GM12873 (cell line): ENCODE results near the gene USP10.

Experiments
- TF ChIP-seq, protein P1 (sequence below): IDR thresholded peaks from 2 replicates; pipeline ENCODE4 v1.5.1; 2012; ENCODE audit warnings: low read depth, mild to moderate bottlenecking, moderate library complexity, low read length, control low read depth; ENCODE audit not compliant: insufficient read depth; ENCODE audit errors: missing control alignments

Gene USP10

DNA sequence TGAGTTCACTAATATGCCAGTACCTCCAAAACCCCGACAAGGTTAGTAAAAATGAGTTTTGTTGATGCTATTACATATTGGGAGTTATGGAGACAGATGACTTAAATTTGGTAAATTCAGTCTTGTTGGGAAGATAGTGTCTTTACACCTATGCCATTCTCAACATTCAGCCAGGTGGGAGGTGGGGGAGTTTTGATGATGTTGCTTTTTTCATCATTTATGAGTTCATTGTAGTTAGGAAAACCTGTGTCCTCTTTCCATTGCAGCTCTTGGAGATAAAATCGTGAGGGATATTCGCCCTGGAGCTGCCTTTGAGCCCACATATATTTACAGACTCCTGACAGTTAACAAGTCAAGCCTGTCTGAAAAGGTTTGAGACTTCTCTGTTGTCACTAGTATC, 60.1 kb downstream of the USP10 start:
- TF ChIP-seq, protein P1, sequence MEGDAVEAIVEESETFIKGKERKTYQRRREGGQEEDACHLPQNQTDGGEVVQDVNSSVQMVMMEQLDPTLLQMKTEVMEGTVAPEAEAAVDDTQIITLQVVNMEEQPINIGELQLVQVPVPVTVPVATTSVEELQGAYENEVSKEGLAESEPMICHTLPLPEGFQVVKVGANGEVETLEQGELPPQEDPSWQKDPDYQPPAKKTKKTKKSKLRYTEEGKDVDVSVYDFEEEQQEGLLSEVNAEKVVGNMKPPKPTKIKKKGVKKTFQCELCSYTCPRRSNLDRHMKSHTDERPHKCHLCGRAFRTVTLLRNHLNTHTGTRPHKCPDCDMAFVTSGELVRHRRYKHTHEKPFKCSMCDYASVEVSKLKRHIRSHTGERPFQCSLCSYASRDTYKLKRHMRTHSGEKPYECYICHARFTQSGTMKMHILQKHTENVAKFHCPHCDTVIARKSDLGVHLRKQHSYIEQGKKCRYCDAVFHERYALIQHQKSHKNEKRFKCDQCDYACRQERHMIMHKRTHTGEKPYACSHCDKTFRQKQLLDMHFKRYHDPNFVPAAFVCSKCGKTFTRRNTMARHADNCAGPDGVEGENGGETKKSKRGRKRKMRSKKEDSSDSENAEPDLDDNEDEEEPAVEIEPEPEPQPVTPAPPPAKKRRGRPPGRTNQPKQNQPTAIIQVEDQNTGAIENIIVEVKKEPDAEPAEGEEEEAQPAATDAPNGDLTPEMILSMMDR = no peak

DNA sequence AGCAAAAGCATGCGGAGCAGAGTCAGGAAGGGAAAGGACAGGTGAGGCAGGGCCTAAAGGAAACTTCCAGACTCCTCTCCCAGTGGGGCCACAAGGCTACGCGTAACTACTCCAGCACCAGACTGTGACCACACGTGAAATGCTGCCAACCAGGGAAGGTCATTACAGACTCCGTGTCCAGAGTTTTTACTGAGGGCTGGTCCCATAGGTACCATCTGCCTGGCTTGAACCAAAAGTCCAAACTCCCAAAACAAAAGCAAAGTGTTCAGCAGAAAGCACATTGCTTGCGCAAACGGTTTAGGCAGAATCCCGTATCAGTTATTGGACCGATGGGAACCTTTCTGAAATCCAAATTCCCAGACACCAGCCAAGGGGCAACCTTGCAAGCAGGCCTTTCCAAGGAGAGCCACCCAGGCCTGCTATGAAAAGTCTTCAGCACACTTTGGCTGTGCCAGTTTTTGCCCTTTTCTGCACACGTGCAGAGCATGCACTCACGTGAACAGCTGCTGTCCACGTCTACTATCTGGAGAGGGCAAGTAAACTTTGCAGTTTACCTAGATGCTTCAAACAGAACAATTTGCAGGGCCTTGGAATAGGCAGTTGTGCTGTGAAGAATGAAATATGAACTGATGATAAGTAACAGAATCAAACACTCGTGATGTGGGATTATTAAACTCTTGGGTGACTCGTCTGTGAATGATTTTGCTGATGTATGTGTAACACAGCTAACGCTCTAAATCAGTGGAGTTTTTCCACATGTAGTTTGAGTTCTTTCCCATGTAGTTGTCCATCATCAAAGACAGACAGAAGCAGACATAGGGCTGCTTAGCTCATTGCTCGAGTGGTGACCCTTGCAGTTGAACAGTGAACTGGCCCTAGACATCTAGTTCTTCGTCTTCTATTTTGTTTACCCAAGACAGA, 61.9 kb downstream of the USP10 start:
- TF ChIP-seq, protein P1 = no peak

DNA sequence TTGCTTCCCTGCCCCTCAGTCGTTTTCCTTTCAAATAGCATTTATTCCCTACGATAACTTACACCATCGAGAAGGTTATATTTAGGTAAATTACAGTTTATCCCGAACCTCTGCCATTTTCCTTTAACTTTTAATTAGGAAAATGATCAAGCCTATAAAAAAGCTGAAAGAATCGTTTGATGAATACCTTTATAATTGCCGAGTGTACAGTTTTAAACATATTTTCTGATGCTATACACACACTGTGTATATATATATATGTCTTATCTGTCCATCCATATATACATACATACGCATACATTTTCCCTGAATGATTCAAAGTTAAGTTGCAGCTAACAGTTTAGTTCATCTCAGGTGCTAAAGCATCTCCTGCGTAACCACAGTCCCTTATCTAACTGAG, 63.4 kb downstream of the USP10 start:
- TF ChIP-seq, protein P1 = no peak

- TF ChIP-seq, protein P1 = no peak
Measured at GRCh38 chr16:84763629-84764028, 63.8 kb downstream of the USP10 start.

GRCh38 chr16:84764970-84765369, 65.2 kb downstream of the USP10 start:
- TF ChIP-seq, protein P1 = no peak

GRCh38 chr16:84765616-84766580, 66.1 kb downstream of the USP10 start:
- TF ChIP-seq, protein P1 = no peak
